Left lung (tissue), 10 donors: ENCODE data around the gene SLX4IP. TPM values are rescaled to one million over a fixed set of nuclear protein-coding genes. Genes with fewer than 3 reads are reported as not detected.

ENCODE experiments used
- ATAC-seq: fragments of 200-7000 bp; cut with Tn5 transposase; one replicate; pipeline ENCODE4 v1.9.1; 2020; ENCODE audit warnings: moderate library complexity
- DNase-seq, 4 donors: peaks; one replicate each; pipeline ENCODE4 v3.0.0-alpha.2; 2013 to 2020
- H3K27ac ChIP-seq, 2 donors: fragments of 200-600 bp; sonication (generic) in 1 of 2; one replicate each; pipeline versions ENCODE4 v1.5.0 to v1.8.0; 2020 to 2021
- H3K27me3 ChIP-seq, 2 donors: fragments of 200-600 bp; sonication (generic) in 1 of 2; one replicate each; pipeline versions ENCODE4 v1.5.0 to v1.8.0; 2020 to 2021
- H3K36me3 ChIP-seq, 2 donors: fragments of 200-600 bp; sonication (generic) in 1 of 2; one replicate each; pipeline versions ENCODE4 v1.5.0 to v1.8.0; 2020 to 2021
- H3K4me1 ChIP-seq, 2 donors: fragments of 200-600 bp; one replicate each; pipeline ENCODE4 v1.8.0; 2021
- H3K4me3 ChIP-seq, 2 donors: fragments of 200-600 bp; sonication (generic) in 1 of 2; one replicate each; pipeline versions ENCODE4 v1.5.0 to v1.8.0; 2020 to 2021; ENCODE audit warnings: mild to moderate bottlenecking in 1 of 2
- H3K9me3 ChIP-seq, 2 donors: fragments of 200-600 bp; sonication (generic) in 1 of 2; one replicate each; pipeline versions ENCODE4 v1.5.0 to v1.8.0; 2020 to 2021
- CTCF ChIP-seq, 2 donors: fragments of 200-600 bp; sonication (generic) in 1 of 2; IDR thresholded peaks; one replicate each; pipeline versions ENCODE4 v1.5.0 to v1.8.0; 2021; ENCODE audit warnings: antibody characterized with exemption in 2 of 2
- intact Hi-C, 2 donors: fragments of 100-400 bp; cut with DNase I; formaldehyde crosslinking; loops; one replicate each; pipeline versions ENCODE4 v1.11.2 to v1.14.2; 2022
- polyA plus RNA-seq, 6 donors: library from polyadenylated mRNA; unstranded; fragments of 120-200 nt; gene quantifications; one replicate each; pipeline ENCODE4 v1.2.1, GENCODE V29; 2013; ENCODE audit not compliant: insufficient read length in 6 of 6
- total RNA-seq, 2 donors: library from RNA; stranded (reverse); fragmentation: NEBNext Ultra II Directional; extraction: Animal tissue kit (Norgen Biotek cat#: 25700); gene quantifications; one replicate each; pipeline ENCODE4 v1.2.1, GENCODE V29; 2021
- donor health status: DM: no; HTN: yes; CAD: no.
- donor health status: DM: no; HTN: no; CAD: no.

Gene SLX4IP
- total and polyA plus RNA-seq, 8 donors = 6.0 to 12.3 (median 10.3) TPM

DNA sequence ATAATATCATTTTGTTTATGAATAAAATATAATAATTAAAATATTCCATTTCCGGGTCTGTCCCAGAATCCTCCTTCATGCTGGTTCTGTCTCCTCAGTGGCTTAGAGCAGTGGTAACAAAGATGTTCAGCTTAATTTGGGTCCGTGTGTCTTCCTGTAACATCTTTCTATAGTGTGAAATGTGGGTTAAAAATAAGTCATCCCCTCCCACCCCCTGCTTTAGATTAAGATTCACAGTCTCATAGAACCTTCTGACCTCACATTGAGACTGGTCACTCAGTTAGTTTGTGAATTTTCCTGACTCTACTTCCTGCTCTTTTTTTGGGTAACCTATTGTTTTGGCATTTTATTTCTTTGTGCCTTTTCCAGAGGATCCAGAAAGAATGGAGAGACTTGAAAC is 55.2 kb downstream of the SLX4IP start:
- H3K27ac ChIP-seq = peak overlapping the region in 1 of 2 donors; percentile 66
- H3K4me3 ChIP-seq = no peak overlapping the region
- H3K36me3 ChIP-seq = no peaks in the 10 kb centered on the region
- no peaks in the 10 kb centered on the region for H3K9me3 ChIP-seq
- H3K27me3 ChIP-seq = no peaks in the 10 kb centered on the region
- intact Hi-C loops = no loop called here
- TF ChIP-seq CTCF (IDR thresholded peaks at IDR 0.05) = no peak
- peaks cover 0 to 50% of the 10 kb centered on the region in 2 donors for H3K4me1 ChIP-seq
- ATAC-seq = no peak
- no peak for DNase-seq

DNA sequence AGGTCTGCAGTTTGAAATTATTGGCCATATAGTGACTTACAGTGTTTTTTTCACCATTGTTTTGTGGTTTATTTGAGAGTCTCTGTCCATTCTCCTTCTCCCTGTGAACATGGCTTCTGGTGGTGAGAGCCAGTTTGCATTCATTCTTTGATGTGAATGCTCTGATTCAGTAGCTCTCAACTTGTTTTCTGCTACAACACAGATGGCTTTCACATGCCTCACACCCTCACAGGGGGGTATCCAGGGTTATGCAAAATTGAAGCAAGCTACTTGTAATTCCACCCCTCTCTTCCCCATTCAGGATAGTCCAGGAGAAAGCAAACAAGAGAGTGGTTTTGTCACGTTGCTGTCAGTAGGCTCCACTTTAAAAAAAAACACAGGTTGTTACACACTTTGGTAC is 55.6 kb downstream of the SLX4IP start:
- no peak for TF ChIP-seq CTCF (IDR thresholded peaks at IDR 0.05)
- no peak for DNase-seq
- ATAC-seq = peak; percentile 33

DNA sequence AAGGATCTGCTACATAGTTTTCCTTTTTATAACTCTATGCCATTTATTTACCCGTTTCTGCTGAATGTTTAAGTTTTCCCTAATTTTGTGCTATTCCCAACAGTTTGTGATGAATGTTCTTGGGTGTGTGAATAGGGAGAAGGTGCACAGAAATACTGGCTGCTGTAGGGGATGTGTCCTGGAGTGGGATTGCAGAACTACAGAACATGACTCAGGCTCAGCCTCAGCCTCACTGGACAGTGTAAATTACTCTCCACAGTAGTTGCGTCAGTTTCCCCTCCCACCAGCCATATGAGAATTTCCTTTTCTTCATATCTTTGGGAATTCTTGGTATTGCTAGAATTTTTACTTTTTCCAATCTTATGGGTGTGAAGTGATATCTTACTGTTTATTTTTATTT is 57.0 kb downstream of the SLX4IP start:
- no peak for TF ChIP-seq CTCF (IDR thresholded peaks at IDR 0.05)
- H3K27me3 ChIP-seq = no peaks in the 10 kb centered on the region
- peak; percentile 63 for ATAC-seq
- no peaks in the 10 kb centered on the region for H3K36me3 ChIP-seq
- no peak overlapping the region for H3K4me3 ChIP-seq
- DNase-seq = no peak
- intact Hi-C loops = no loop called here
- H3K27ac ChIP-seq = peak overlapping the region in 1 of 2 donors; percentile 66
- H3K9me3 ChIP-seq = no peaks in the 10 kb centered on the region
- peaks cover 0 to 46% of the 10 kb centered on the region in 2 donors for H3K4me1 ChIP-seq

More for the DNA sequence above, 55.6 kb downstream of the SLX4IP start:
- Histone ChIP-seq H3K36me3 (no peaks in the 10 kb centered on the region), H3K27me3 (no peaks in the 10 kb centered on the region), H3K4me1 (peaks cover 0 to 50% of the 10 kb centered on the region in 2 donors), H3K27ac (peak overlapping the region in 1 of 2 donors; percentile 66), H3K9me3 (no peaks in the 10 kb centered on the region), H3K4me3 (no peak overlapping the region)
- intact Hi-C loops = no loop called here

- no peaks in the 10 kb centered on the region for H3K27me3 ChIP-seq
- no peak overlapping the region for H3K4me3 ChIP-seq
- no peaks in the 10 kb centered on the region for H3K36me3 ChIP-seq
- no peak for TF ChIP-seq CTCF (IDR thresholded peaks at IDR 0.05)
- no peak overlapping the region for H3K27ac ChIP-seq
- ATAC-seq (no peak), DNase-seq (no peak)
- H3K9me3 ChIP-seq = no peaks in the 10 kb centered on the region
- peaks cover 0 to 39% of the 10 kb centered on the region in 2 donors for H3K4me1 ChIP-seq
- intact Hi-C loops = no loop called here
These were observed 57.7 kb downstream of the SLX4IP start for GRCh38 chr20:10492844-10493243.

DNA sequence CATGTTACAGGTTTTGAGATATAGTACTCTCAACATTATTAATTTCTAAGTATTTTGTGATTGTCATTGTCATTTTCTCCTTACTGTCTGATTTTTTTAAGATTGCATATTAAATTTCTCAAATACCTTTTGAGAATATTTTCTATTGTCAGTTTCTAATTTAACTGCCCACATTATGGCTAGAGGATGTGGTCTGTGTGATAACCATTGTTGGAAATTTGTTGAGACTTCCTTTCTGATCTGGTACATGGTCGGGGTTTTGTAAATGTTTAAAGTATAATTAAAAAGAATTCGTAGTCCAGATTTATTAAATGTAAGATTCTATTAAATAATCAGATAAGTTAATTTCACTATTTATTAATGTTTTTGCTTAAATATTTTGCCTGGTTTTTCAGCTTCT is 60.1 kb downstream of the SLX4IP start:
- no peak overlapping the region for H3K4me3 ChIP-seq
- intact Hi-C loops = no loop called here
- H3K9me3 ChIP-seq = no peaks in the 10 kb centered on the region
- DNase-seq (no peak), ATAC-seq (no peak)
- H3K27me3 ChIP-seq = no peaks in the 10 kb centered on the region
- no peak overlapping the region for H3K27ac ChIP-seq
- H3K36me3 ChIP-seq = no peaks in the 10 kb centered on the region
- no peak for TF ChIP-seq CTCF (IDR thresholded peaks at IDR 0.05)
- peaks cover 0 to 25% of the 10 kb centered on the region in 2 donors for H3K4me1 ChIP-seq
